Aorta (tissue), 5 donors: Measurements from ENCODE around the gene TEC. TPM values are rescaled to one million over a fixed set of nuclear protein-coding genes. Genes with fewer than 3 reads are reported as not detected.

Experiments
- ATAC-seq: fragments of 200-7000 bp; cut with Tn5 transposase; one replicate; pipeline ENCODE4 v1.9.1; 2022; ENCODE audit warnings: moderate library complexity; ENCODE audit not compliant: low FRiP score
- DNase-seq, 2 donors: peaks; one replicate each; pipeline ENCODE4 v3.0.0-alpha.2; 2020
- H3K27ac ChIP-seq, 2 donors: one replicate each; pipeline ENCODE4 v1.5.1; 2013; ENCODE audit warnings: low read length in 2 of 2, mild to moderate bottlenecking in 2 of 2, moderate library complexity in 2 of 2, control low read depth in 1 of 2, inconsistent platforms in 1 of 2, low read depth in 1 of 2
- H3K27me3 ChIP-seq, 2 donors: one replicate each; pipeline ENCODE4 v1.6.1; 2013; ENCODE audit warnings: control low read depth in 1 of 2, low read length in 1 of 2, mild to moderate bottlenecking in 1 of 2, moderate library complexity in 1 of 2; ENCODE audit not compliant: insufficient read depth in 2 of 2, control insufficient read depth in 1 of 2
- H3K36me3 ChIP-seq, 2 donors: one replicate each; pipeline ENCODE4 v1.6.1; 2013; ENCODE audit warnings: control low read depth in 1 of 2, low read length in 1 of 2, mild to moderate bottlenecking in 1 of 2; ENCODE audit not compliant: insufficient read depth in 2 of 2, control insufficient read depth in 1 of 2
- H3K4me1 ChIP-seq, 2 donors: one replicate each; pipeline ENCODE4 v1.6.1; 2013; ENCODE audit warnings: low read length in 2 of 2, control low read depth in 1 of 2, mild to moderate bottlenecking in 1 of 2, moderate library complexity in 1 of 2; ENCODE audit not compliant: insufficient read depth in 2 of 2, control insufficient read depth in 1 of 2
- H3K4me3 ChIP-seq, 2 donors: one replicate each; pipeline ENCODE4 v1.5.1; 2013; ENCODE audit warnings: low read length in 2 of 2, control low read depth in 1 of 2, mild to moderate bottlenecking in 1 of 2
- H3K9me3 ChIP-seq: one replicate; pipeline ENCODE4 v1.6.1; 2013; ENCODE audit warnings: mild to moderate bottlenecking, low read length; ENCODE audit not compliant: control insufficient read depth
- WGBS, 2 donors: extraction: QIAGEN DNeasy Blood & Tissue Kit; methylation state at CpG; one replicate each; pipeline ENCODE4 v1.1.7; 2013; 5-methylcytosine and 5-hydroxymethylcytosine counted together
- intact Hi-C, 2 donors: fragments of 100-400 bp; cut with DNase I; formaldehyde crosslinking; loops; one replicate each; pipeline versions ENCODE4 v1.14.2 to v1.15.0; 2022
- polyA plus RNA-seq, 2 donors: library from polyadenylated mRNA; stranded (reverse); fragments of 200-250 nt; gene quantifications; one replicate each; pipeline ENCODE4 v1.2.3, GENCODE V29; 2013
- total RNA-seq, 2 donors: library from RNA; stranded (reverse); fragmentation: NEBNext Ultra II Directional; extraction: Animal tissue kit (Norgen Biotek cat#: 25700); gene quantifications; one replicate each; pipeline ENCODE4 v1.2.1, GENCODE V29; 2021
- donor health status: healthy with polysubstance abuse.
- donor health status: Bipolar disorder and iron deficiency.
- donor health status: DM: no; HTN: no; CAD: no.
- donor health status: DM: no; HTN: no; CAD: no.
- donor health status: DM: yes; HTN: yes; CAD: no.

Gene TEC
- total and polyA plus RNA-seq, 4 donors: 2.2 to 9.3 (median 4.0) TPM

DNA sequence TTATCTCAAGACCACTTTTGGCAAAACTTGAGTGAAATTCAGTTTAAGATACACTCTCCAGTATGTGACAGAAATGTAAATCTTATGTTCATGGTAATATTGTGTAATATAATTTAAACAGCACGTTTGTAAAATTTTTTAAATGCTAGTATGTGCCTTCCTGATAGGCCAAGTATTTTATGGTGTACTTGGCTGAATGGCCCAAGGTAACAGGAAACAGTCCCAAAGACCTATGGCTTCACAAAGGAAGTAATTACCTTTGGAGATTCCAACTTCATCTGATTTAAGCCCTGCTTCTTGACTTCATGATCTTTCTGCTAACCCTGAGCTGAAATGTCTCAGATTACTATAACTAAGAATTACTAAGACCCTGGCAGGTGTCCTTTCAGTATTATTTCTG, 20.3 kb downstream of the TEC start:
- Histone ChIP-seq H3K36me3 (no peaks in the 10 kb centered on the region), H3K27ac (no peak overlapping the region), H3K27me3 (no peaks in the 10 kb centered on the region), H3K4me1 (peaks cover 0 to 3% of the 10 kb centered on the region in 2 donors), H3K4me3 (no peak overlapping the region), H3K9me3 (no peaks in the 10 kb centered on the region)
- intact Hi-C loops: no loop called here
- ATAC-seq (no peak), DNase-seq (no peak)
- WGBS, 2 donors: 54 to 60% methylated on average over 1 of the region's 1 CpG

DNA sequence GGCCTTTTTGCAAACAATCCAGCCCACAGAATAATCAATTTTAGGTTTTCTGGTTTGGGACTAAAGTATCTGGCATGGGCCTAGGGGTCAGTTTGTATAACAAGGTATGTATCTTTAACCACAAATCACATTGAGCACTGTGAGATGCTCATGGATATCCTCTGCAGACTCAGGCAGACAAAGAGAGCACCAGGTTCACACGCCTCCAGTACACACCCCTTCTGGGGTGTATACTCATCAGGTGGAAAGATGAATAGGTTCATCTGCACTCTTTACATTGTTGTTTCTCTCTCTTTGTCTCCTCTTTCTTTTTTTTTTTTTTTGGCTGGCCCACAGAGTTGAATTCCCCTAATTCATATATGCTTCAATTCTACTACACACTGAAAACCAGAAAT, 21.1 kb downstream of the TEC start:
- Histone ChIP-seq H3K9me3 (no peaks in the 10 kb centered on the region), H3K4me1 (peaks cover 0 to 3% of the 10 kb centered on the region in 2 donors), H3K36me3 (no peaks in the 10 kb centered on the region), H3K27ac (no peak overlapping the region), H3K27me3 (no peaks in the 10 kb centered on the region), H3K4me3 (no peak overlapping the region)
- intact Hi-C loops: no loop called here
- WGBS, 2 donors: 95 to 96% methylated on average over 1 of the region's 1 CpG
- DNase-seq (no peak), ATAC-seq (no peak)

DNA sequence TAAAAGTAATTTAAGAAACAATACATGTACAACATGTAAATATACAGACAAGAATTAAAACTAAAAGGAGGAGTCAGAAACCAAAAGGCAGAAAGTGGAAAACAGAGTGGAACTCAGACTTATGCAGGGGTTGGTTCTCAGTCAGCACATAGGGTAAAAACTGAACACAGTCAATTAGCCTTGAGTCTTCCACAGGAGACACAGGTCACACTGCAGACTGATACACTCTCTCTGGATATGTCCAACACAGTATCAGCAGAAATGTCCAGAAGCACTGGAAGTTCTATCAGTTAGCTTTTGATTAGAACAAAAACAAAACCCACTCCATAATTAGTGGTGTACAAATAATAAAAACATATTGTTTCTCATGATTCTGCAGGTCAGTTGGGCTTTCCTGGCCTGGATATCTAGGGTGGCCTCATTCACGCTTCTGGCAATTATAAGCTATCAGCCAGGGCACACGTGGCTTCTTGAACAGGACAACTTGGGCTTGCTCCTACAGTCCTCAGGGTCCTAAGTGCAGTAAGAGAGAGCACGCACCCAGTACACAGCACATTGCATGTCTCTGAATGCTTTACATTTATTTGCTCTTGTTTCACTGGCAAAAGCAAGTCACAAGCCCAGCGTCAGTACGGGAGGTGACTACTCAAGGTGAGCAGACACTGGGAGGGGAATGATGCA, 21.6 kb downstream of the TEC start:
- Histone ChIP-seq H3K27me3 (no peaks in the 10 kb centered on the region), H3K36me3 (no peaks in the 10 kb centered on the region), H3K4me3 (no peak overlapping the region), H3K27ac (no peak overlapping the region), H3K4me1 (peaks cover 0 to 3% of the 10 kb centered on the region in 2 donors), H3K9me3 (no peaks in the 10 kb centered on the region)
- DNase-seq: no peak
- 83 to 85% methylated on average over 5 of the region's 5 CpGs for WGBS, 2 donors
- no peak for ATAC-seq
- intact Hi-C loops: no loop called here

DNA sequence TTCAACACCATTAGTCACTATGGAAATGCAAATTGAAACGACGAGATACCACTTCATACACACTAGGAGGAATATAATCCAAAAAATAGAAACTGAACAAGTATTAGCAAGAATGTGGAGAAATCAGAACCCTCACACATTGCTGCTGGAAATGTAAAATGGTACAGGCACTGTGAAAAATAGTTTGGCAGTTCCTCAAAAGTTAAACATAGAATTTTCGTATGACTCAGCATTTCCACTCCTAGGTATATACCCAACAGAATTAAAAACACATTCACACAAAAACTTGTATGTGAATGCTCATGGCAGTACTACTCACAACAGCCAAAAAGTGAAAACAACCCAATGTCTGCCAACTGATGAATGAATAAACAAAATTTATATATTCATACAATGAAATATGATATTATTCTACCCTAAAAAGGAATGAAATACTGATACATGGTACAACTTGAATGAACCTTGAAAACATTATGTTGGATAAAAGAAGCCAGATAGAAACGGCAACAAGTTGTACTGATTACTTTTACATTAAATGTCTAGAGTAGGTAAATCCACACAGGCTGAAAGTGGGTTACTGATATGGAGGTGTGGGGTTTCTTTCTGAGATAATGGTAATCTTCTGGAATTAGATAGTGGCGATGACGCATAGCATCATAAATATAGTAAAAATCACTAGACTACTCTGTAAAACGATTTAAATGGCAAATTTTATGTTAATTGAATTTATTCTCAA, 22.3 kb downstream of the TEC start:
- ATAC-seq: no peak
- no peaks in the 10 kb centered on the region for H3K27me3 ChIP-seq
- no peak for DNase-seq
- intact Hi-C loops: no loop called here
- no peaks in the 10 kb centered on the region for H3K36me3 ChIP-seq
- H3K9me3 ChIP-seq: no peaks in the 10 kb centered on the region
- no peak overlapping the region for H3K4me3 ChIP-seq
- WGBS, 2 donors: 46 to 47% methylated on average over 7 of the region's 7 CpGs
- no peak overlapping the region for H3K27ac ChIP-seq
- H3K4me1 ChIP-seq: peaks cover 0 to 3% of the 10 kb centered on the region in 2 donors

DNA sequence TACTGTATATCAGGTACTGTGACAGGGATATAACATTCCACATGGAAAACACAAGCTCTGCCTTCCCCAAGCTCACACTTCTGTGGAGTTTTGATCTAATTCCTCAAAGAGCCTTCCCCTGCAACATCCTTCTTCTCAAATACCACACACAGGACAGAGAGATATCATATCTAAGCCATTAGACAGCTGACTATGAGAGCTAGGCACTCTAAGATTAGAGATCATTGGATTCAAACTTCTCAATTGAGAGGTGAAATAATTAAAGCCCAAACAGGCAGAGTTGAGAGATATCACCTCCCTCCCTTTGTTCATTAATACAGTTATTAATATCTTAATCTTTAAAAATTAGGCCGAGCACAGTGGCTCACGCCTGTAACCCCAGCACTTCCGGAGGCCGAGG, 25.0 kb downstream of the TEC start:
- no peaks in the 10 kb centered on the region for H3K36me3 ChIP-seq
- no peaks in the 10 kb centered on the region for H3K9me3 ChIP-seq
- no peak for ATAC-seq
- no peak for DNase-seq
- H3K27ac ChIP-seq: no peak overlapping the region
- H3K27me3 ChIP-seq: no peaks in the 10 kb centered on the region
- peaks cover 0 to 3% of the 10 kb centered on the region in 2 donors for H3K4me1 ChIP-seq
- intact Hi-C loops: no loop called here
- 97 to 99% methylated on average over 4 of the region's 4 CpGs for WGBS, 2 donors
- H3K4me3 ChIP-seq: no peak overlapping the region

DNA sequence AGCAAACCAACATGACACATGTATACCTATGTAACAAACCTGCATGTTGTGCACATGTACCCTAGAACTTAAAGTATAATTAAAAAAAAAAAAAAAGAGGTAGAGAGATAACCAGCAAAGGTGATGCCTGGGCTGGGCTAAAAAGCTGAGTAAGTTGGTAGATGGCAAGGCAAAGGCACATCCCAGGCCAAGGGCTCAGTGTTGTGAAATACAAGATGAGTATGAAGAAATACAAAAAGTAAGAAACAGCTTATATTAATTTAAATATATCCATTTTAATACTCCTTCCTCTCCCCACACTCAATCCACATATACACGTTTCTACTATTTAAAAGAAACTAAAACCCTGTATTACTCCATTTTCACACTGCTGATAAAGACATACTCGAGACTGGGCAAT, 25.8 kb downstream of the TEC start:
- no peak overlapping the region for H3K27ac ChIP-seq
- no peak overlapping the region for H3K4me3 ChIP-seq
- no peaks in the 10 kb centered on the region for H3K9me3 ChIP-seq
- ATAC-seq: no peak
- WGBS, 2 donors: 74 to 86% methylated on average over 2 of the region's 2 CpGs
- intact Hi-C loops: no loop called here
- no peaks in the 10 kb centered on the region for H3K36me3 ChIP-seq
- peaks cover 0 to 3% of the 10 kb centered on the region in 2 donors for H3K4me1 ChIP-seq
- no peak for DNase-seq
- no peaks in the 10 kb centered on the region for H3K27me3 ChIP-seq

DNA sequence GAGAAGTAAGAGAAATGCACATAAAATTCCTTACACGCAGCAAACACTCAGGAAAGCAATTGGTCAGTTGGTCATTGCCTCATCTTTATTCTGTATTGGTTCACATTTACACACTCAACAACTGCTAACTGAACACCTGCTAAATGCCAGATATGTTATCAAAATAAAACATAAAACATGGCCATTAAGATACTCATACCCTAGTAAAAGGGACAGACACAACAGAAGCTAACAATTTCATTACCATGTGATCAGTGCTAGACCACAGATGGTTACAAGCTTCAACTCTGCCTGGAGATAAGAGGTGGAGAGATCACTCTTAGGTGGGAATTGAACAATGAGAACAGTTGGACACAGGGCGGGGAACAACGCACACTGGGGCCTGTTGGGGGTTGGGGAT, 26.2 kb downstream of the TEC start:
- no peak overlapping the region for H3K27ac ChIP-seq
- no peaks in the 10 kb centered on the region for H3K36me3 ChIP-seq
- ATAC-seq (no peak), DNase-seq (no peak)
- H3K4me3 ChIP-seq: no peak overlapping the region
- WGBS, 2 donors: 90 to 93% methylated on average over 3 of the region's 3 CpGs
- intact Hi-C loops: no loop called here
- H3K4me1 ChIP-seq: peaks cover 0 to 3% of the 10 kb centered on the region in 2 donors
- no peaks in the 10 kb centered on the region for H3K27me3 ChIP-seq
- H3K9me3 ChIP-seq: no peaks in the 10 kb centered on the region

DNA sequence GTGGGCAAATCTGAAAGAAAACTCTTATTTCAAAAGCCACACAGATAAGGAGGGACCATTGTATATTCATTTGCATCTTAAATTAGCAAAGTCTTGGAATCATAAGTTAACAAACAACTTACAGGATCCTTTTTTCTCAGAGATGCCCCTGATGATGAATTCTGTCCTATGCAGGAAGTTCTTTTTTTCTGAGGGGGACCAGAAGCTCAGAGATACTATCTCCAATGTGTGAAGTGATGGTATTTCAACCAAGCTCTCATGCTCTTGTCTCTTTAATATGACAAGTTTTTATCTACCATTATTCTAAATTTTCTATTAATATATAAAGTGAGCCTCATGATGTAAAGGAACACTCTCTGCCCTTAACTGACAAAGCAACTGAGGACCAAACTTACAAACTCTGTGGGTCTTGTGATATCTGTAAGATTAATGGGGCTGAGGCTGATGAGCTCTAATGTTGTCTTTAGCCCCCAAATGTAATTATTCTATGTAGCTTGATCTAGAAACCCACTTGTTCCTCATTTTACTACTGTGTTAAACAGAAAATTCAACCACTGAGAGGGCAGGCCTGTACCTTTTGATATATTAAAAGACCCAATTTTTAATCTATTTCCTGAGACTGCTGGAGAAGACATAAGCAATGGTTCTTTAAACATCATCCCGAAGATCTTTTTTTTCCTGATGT, 27.0 kb downstream of the TEC start:
- DNase-seq (no peak), ATAC-seq (no peak)
- intact Hi-C loops: no loop called here

More for the DNA sequence above, 27.0 kb downstream of the TEC start:
- no peaks in the 10 kb centered on the region for H3K27me3 ChIP-seq
- H3K4me1 ChIP-seq: no peaks in the 10 kb centered on the region
- no peaks in the 10 kb centered on the region for H3K9me3 ChIP-seq
- no peak overlapping the region for H3K27ac ChIP-seq
- WGBS, 2 donors: 65 to 73% methylated on average over 1 of the region's 1 CpG
- H3K36me3 ChIP-seq: no peaks in the 10 kb centered on the region
- H3K4me3 ChIP-seq: no peak overlapping the region
